ENCODE results near the gene ARIH2. TPM values are rescaled to one million over a fixed set of nuclear protein-coding genes. Genes with fewer than 3 reads are reported as not detected.
"Not testable (repeated sequence)": the region's sequence is repeated elsewhere in the genome, so short reads cannot be mapped to it uniquely, and the experiment has no call there.

ARIH2 gene
- total RNA-seq, 1 donor from 2014 or later, result 69.0 TPM

DNA sequence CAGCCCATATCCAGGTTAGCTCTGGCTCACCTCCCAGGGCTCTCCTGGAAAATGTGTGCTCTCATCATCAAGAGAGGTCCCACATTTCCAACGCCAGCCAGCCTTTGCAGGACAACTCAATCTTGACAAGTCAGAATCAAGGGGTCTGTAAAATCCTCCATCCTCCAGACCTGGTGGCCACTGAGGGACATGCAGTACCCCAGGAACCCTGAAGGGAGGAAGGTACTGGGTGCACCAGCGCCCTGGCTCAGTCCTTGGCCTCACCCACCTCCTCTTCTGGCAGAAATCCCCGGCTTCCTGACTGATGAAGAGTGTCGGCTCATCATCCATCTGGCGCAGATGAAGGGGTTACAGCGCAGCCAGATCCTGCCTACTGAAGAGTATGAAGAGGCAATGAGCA is 82.5 kb downstream of the ARIH2 start:
- DNase-seq (ENCODE audit: low read depth in 2 of 2), result no peak

DNA sequence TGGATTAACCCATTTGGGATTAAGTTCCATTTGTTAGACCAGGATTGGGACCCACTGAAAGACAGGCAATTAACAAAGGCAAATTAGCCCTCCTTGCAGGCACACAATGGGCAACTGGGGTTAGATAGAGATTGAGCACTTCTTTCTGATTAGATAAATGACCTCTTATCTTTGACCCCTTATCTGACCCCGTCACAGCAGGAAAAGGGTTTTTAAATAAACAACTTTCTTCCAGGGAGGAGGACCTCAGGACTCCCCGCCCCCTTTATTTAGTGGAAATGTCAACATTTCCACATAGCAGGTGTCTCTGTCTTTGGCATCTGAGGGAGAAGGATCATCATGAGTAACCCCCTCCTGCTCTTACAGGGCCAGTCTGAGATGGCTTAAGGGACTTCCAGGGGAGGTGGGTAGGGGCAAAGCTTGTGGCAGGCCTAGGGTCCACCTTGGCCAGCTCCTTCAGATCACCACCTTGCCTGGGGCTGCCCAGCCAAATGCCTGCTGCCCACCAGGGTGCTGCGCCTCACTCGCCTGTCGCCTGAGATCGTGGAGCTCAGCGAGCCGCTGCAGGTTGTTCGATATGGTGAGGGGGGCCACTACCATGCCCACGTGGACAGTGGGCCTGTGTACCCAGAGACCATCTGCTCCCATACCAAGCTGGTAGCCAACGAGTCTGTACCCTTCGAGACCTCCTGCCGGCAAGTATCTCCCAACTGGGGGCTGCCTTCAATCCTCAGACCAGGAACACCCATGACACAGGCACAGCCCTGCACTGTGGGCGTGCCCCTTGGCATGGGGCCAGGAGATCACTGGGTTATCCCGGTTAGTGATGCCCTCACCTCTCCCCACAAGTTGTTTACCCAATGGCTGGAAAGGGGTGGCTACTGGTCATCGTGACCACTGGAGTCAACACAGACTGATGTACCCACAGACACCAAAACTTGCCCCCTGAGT is 86.0 kb downstream of the ARIH2 start:
- no peak for DNase-seq (ENCODE audit: low read depth in 2 of 2)

DNA sequence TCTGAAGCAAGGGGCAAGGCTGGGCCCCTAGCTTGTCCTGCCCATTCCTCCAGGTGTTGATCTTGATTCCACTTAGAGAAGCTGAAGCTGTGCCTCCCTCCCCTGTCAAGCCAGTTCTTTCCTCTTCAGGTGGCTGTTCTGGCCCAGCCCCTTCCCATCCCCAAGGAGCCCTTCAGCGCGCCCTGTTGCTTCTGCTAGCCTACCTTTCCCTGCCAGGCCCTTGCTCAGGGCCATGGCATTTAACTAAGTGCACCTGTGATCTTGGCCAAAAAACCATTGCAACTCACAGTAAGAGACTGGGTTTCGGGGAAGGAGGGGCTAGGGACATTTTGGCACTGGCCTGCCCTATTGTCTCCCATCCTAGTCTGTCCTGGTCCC is 86.7 kb downstream of the ARIH2 start:
- no peak for DNase-seq (ENCODE audit: low read depth in 2 of 2)

DNA sequence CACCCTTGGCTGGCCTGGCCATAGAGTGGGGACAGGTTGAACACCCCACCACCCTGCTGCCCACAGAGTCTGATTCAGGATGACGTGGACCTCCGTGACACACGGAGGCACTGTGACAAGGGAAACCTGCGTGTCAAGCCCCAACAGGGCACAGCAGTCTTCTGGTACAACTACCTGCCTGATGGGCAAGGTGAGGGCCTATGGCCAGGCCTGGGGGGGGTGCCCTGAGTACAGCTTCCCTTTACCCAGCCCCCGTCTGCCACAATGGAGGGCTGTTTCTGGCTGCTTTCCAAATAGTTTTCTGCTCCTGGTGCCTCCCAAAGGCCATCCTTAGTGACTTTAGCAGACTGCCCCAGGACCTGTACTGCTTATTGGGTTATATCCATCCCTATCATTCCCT is 87.4 kb downstream of the ARIH2 start:
- no peak for DNase-seq (ENCODE audit: low read depth in 2 of 2)

DNA sequence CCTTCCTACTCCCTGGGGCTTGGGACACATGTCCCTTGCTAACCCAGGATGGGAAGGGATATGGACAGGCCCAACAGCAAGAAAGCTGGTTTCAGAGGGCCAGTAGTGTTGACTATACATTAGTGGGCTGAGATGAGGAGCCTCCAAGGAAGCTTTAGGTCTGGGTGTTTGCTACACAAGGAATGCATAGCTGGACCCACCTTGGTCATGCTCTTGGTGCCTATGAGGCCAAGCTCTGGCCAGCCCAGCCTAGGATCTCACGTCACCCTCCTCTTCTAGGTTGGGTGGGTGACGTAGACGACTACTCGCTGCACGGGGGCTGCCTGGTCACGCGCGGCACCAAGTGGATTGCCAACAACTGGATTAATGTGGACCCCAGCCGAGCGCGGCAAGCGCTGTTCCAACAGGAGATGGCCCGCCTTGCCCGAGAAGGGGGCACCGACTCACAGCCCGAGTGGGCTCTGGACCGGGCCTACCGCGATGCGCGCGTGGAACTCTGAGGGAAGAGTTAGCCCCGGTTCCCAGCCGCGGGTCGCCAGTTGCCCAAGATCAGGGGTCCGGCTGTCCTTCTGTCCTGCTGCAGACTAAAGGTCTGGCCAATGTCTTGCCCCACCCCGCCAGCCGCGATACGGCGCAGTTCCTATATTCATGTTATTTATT is 87.9 kb downstream of the ARIH2 start:
- peak; percentile 58 to 72 for DNase-seq (ENCODE audit: low read depth in 2 of 2)

DNA sequence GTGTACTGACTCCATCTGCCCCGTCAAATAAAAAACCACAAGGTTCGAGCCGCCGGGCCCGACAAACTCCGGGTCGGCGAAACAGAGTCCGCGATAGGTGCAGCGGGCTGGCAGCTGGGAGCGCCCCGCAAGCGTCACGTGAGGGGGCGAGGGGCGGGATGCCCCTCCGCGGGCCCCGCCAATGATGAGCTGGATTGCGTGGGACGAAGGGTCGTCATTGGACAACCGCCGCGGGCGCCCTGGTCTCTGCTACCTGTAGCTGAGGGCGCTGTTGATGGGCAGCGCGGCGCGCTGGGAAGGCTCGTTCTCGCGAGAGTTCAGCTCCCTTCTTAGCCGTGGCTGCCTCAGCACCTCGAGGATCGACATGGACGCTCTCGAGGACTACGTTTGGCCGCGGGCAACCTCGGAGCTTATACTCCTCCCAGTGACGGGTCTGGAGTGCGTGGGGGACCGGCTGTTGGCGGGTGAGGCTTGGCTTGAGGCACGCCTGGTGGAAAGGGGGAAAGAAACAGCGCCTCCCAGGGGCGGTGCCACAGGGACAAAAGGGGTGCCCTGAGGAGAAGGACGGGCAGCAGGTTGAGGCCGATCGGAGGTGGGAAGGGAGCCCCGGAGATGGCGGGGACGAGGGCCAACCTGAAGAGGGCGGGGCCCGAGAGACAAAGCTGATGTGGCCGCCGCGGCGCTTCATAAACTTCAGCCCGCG is 88.6 kb downstream of the ARIH2 start, which contains the start of gene WDR6:
WDR6 (plus strand) TSS at position 324 of the 703 bp plus-strand sequence; CDS start at position 365, 41 bp downstream.
- peak; percentile 97 to 98 for DNase-seq (ENCODE audit: low read depth in 2 of 2)

DNA sequence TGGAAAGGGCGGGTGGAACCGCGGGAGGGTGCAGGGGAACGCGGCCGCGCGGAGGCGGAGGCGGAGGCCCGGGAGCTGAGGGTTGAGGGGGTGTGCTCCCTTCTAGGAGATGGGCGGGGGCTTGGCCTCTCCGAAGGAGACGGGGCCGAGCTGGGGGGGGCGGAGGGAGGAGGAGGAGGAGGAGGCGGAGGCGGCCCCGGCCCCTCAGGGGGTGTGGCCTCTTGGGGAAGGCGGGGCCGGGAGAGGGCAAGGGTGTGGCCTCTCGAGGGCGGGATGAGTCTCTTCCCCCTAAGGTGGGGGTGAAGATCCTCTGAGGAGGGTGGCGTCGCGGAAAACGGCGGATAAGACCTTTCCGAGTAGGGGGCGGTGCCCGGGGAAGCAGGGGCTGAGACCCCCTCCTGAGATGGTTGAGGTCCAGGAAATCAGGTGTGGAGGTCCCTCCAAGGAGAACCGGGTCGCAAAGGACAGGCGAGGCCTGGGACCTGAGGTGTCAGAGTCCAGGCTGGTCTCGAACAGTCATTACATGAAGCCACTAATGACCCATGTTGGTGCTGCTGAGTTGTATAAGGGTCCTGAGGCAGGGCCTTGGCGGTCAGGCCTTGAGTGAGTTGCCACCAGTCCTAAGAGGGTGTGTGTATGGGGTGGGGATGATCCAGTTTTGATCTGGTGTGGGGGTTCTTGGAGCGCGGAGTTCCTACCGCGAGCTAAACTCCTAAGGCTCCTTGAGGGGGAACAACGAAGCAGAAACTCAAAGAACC is 89.3 kb downstream of the ARIH2 start:
- DNase-seq (ENCODE audit: low read depth in 2 of 2), result peak; percentile 58 to 84

DNA sequence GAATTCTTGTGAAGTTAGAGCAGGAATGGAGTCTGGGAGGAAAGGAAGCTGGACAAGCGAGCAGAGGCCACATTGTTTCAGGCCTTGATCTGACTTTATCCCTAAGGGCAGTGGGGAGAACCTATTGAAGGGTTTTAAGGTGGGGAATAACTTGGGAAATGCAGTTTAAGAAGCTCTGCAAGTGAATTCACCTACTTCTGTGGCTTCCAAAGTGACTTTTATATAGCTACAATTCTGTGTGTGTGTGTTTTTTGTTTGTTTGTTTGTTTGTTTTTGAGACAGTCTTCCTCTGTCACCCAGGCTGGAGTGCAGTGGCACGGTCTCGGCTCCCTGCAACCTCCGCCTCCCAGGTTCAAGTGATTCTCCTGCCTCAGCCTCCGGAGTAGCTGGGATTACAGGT is 90.0 kb downstream of the ARIH2 start:
- DNase-seq (ENCODE audit: low read depth in 2 of 2), result not testable (repeated sequence)

DNA sequence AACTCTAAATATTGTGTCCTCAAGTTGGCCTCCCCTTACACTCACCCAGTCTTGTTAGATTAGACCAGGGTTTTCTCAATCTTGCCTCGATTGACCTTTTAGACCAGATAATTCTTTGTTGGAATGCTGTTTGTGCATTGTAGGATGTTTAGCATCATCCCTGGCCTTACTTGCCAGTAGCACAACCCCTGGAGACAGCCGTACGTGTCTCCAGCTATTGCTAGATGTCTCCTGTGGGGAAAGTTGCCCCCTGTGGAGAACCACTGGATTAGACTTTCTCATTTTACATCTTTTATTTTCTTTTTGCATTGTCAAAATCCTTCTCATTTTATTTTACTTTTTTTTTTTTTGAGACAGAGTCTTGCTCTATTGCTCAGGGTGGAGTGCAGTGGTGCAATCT is 90.8 kb downstream of the ARIH2 start:
- DNase-seq (ENCODE audit: low read depth in 2 of 2), result no peak

DNA sequence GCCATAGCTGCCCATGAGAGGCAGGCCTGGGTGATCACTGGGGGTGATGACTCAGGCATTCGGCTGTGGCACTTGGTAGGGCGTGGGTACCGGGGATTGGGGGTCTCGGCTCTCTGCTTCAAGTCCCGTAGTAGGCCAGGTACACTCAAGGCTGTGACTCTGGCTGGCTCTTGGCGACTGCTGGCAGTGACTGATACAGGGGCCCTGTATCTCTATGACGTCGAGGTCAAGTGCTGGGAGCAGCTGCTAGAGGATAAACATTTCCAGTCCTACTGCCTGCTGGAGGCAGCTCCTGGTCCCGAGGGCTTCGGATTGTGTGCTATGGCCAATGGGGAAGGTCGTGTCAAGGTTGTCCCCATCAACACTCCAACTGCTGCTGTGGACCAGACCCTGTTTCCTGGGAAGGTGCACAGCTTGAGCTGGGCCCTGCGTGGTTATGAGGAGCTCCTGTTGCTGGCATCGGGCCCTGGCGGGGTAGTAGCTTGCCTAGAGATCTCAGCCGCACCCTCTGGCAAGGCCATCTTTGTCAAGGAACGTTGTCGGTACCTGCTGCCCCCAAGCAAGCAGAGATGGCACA is 93.9 kb downstream of the ARIH2 start:
- DNase-seq (ENCODE audit: low read depth in 2 of 2), result no peak

DNA sequence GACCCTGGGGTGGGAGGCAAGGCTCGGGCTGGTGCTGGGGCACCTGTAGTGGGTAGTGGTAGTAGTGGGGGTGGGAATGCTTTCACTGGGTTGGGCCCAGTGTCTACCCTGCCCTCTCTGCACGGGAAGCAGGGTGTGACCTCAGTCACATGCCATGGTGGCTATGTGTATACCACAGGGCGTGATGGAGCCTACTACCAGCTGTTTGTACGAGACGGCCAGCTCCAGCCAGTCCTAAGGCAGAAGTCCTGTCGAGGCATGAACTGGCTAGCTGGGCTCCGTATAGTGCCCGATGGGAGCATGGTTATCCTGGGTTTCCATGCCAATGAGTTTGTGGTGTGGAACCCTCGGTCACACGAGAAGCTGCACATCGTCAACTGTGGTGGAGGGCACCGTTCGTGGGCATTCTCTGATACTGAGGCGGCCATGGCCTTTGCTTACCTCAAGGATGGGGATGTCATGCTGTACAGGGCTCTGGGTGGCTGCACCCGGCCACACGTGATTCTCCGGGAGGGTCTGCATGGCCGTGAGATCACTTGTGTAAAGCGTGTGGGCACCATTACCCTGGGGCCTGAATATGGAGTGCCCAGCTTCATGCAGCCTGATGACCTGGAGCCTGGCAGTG is 94.6 kb downstream of the ARIH2 start:
- DNase-seq (ENCODE audit: low read depth in 2 of 2), result no peak

DNA sequence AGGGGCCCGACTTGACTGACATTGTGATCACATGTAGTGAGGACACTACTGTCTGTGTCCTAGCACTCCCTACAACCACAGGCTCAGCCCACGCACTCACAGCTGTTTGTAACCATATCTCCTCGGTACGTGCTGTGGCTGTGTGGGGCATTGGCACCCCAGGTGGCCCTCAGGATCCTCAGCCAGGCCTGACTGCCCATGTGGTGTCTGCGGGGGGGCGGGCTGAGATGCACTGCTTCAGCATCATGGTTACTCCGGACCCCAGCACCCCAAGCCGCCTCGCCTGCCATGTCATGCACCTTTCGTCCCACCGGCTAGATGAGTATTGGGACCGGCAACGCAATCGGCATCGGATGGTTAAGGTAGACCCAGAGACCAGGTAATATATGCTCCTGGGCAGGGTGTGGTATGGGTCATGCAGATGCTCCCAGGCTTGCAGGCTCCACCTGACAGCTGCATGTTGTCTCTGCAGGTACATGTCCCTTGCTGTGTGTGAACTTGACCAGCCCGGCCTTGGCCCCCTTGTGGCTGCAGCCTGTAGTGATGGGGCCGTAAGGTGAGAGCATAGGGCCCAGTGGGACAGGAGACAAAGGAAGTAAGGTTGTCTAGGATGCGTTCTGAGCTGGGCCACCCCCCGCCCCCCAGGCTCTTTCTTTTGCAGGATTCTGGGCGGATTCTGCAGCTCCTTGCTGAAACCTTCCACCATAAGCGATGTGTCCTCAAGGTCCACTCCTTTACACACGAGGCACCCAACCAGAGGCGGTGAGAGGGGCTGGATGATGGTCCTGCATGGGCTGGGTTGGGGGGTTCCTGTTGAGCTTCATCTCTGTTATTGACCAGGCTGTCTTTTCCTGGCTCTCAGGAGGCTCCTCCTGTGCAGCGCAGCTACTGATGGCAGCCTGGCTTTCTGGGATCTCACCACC is 95.4 kb downstream of the ARIH2 start:
- peak; percentile 52 to 66 for DNase-seq (ENCODE audit: low read depth in 2 of 2)

DNA sequence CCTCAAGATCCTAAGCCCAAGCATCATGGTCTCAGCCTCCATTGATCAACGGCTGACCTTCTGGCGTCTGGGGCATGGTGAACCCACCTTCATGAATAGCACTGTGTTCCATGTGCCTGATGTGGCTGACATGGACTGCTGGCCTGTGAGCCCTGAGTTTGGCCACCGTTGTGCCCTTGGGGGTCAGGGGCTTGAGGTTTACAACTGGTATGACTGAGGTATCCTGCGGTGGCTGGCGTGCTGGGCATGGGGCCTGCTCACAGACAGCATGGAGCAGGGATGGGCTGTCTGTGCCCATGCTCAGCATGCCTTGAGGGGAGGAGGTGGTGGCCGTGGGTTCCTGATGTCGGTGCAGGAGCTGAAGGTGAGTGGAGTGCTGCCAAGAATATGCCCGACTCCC is 96.4 kb downstream of the ARIH2 start:
- no peak for DNase-seq (ENCODE audit: low read depth in 2 of 2)

DNA sequence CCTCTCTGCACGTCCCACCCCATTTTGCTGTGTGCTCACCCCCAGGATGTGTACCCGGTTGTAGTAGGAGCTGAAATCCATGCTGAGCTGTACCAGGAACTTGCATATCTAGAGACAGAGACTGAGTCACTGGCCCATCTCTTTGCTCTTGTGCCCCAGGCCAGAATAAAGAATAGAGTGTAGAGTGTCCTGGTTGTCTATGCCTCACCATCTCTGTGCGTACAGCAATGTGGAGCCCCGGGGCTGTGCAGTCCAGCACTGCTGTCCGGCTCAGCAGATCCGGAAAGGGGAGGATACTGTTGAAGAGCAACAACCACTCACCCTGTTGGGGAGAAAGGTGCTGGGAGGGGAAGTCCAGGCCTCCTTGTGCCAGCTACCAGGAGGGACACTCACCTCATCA is 97.1 kb downstream of the ARIH2 start:
- DNase-seq (ENCODE audit: low read depth in 2 of 2), result no peak

DNA sequence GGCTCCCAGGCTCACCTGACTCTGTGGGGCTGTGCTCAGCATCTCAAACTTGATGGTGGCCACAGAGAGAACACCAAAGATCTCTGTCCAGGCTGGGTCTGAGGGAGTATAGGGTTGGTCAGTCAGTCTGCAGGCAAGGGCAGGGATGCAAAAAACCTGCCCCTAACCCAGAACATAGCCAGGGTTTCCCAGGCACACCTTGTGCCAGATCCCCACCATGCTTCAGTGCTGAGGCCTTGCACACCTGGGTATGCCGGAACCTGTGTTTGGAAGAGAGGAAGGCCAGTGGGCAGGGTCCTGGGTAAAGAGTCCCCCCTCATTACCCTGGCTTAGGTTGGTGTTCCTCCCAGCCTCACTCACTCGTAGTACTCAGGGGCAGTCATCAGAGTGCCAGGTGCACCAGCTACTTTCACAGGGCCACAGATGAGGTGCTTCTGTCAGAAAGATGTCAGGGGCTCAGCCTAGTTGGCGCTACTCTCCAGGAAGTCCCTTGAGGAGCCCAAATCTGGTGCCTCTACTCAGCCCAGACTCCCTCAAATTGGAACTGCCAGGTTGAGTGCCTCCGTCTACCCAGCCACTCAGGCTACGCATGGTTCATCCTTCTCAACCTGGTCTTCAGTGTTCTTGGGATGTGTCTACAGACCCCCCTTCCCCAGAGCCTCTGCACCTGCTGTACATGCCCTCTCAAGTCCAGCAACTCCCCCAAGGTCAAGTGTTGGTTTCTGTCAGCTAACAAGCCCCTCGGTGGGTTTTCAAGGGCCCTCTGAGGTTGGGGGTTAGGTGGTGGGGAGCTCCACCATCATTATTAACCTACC is 98.0 kb downstream of the ARIH2 start:
- DNase-seq (ENCODE audit: low read depth in 2 of 2), result no peak

DNA sequence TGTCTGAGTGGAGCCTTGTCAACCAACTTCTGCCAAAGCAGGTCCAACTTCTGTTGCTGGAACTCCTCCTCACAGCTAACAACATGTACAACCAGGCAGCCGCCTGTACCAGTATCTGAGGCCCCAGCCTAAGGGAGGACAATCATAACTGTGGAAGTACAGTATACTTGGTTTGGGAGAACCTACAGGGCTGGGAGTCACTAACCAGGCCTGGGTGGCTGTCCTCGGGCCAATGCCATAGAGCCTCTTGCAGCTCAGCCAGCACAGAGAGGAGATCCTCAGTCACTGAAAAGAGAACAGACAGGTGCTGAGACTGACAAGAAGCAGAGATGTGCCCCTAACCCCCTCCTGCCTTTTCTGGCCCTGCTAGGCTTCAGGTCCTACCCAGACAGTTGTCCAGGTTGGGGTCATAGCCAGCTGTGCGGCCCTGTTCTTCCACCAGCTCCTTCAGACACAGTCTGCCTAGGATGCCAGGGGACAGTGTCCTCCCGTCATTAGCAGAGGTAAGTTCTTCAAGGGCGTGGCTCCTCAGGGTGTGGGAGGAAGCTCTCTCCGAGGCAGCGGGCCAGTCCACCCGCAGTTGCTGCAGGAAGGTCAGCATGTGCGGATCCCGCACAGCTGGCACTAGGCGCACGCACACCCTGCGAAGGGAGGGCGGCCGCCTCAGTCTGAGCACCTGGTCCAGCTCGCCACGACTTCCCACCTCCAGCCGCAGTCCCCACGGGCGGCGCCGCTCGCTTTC is 98.8 kb downstream of the ARIH2 start:
- no peak for DNase-seq (ENCODE audit: low read depth in 2 of 2)

DNA sequence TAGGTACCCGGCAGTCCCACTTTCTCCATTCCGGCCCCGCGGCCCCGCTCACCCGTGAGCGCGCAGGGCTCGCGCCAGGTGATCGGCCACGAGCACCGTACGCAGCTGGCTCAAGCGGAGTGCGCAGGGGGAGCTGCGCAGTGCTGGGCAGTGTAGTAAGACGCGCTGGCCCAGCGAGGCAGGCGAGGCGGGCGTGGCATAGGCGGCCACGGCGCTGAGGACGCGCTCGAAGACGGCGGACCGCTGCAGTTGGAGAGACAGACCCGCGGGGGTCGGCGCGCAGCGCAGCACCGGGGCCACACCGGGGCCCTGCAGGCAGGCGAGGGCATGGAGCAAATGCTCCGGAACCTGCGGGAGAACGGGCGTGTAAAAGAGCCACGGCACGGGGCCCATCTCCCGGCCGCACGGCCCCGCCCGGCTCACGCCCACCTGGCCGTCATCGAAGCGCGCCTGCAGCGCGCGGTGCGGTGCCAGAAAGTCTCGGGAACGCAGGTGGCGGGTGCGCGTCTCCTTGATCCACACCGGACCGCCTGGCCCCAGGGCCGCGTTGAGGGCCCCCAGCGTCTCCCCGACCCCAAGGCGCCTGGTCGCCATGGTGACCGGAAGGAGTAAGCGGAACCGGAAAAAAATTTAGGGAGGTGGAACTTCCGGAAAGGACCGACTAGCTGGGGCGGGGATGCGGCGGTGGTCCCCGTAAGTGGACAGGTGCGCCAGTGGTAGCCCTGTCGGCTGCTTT is 99.5 kb downstream of the ARIH2 start, which contains the start of gene DALRD3:
DALRD3 (minus strand) TSS at position 610 of the 736 bp plus-strand sequence; CDS start at position 594, 16 bp downstream.
- peak; percentile 65 to 66 for DNase-seq (ENCODE audit: low read depth in 2 of 2)
